Measurements from ENCODE around the gene NPR1.
"Not testable (repeated sequence)": the region's sequence is repeated elsewhere in the genome, so short reads cannot be mapped to it uniquely, and the experiment has no call there.

The NPR1 gene

DNA sequence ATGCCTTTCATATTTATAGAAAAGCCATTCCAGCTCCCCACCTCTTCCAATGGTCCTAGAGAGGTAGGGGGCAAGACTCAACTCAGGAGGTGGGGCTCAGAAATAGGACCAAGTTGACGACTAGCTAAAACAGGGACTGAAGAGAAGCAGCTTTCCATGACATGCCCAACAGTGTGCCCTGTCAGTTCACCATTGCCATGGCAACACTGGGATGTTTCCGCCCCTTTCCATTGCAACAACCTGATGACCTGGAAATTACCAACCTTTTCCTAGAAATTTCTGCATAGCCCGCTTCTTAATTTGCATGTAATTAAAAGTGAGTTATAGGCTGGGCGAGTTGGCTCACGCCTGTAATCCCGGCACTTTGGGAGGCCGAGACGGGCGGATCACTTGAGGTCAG lies 27.0 kb downstream of the NPR1 start:
- Histone ChIP-seq H3K9me3 (replicated peaks; ENCODE audit: insufficient read depth, low read length) (no peaks in the 10 kb centered on the region), H3K27me3 (replicated peaks; ENCODE audit: insufficient read depth, low read length) (no peaks in the 10 kb centered on the region), H4K20me1 (ENCODE audit: insufficient read depth, low read length) (no peaks in the 10 kb centered on the region), H3K4me1 (ENCODE audit: low read length) (no peaks in the 10 kb centered on the region), H3K36me3 (replicated peaks; ENCODE audit: insufficient read depth, low read length) (no peaks in the 10 kb centered on the region), H3K27ac (ENCODE audit: low read length) (no peak overlapping the region), H3K9ac (ENCODE audit: low read length) (no peak overlapping the region), H3K4me2 (ENCODE audit: low read depth, low read length) (no peak overlapping the region), H2AFZ (ENCODE audit: low read length) (no peak overlapping the region), H3F3A (ENCODE audit: insufficient read depth, low read length) (no peaks in the 10 kb centered on the region), H3K9me2 (replicated peaks; ENCODE audit: insufficient read depth, low read length) (no peaks in the 10 kb centered on the region), H3K4me3 (ENCODE audit: low read length) (no peak overlapping the region), H3K79me2 (ENCODE audit: low read length) (no peaks in the 10 kb centered on the region)
- DNase-seq: no peak
- TF ChIP-seq CTCF (IDR thresholded peaks at IDR 0.05; ENCODE audit: low read length) (no peak), EZH2phosphoT487 (IDR thresholded peaks at IDR 0.05; ENCODE audit: low read length) (no peak), EZH2 (optimal IDR thresholded peaks at IDR 0.05; ENCODE audit: low read depth, low read length) (no peak)

DNA sequence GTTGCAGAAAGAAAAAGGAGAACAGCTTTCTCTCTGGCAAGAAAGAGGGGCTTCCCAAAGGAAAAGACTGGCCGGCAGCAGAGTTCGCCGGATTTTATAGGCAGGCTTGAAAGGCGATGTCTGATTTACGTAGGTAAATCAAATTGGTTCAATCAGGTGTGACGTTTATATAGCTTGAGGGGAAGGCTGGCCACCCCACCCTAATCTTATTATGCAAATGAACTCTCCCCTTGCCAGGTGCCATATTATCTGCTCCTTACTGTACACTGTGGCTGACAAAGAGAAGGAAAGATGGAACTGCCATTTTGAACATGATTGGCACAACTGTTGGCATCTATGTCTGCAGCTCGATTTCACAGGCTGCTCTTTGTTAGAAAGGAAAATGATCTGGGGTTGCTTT lies 32.5 kb downstream of the NPR1 start:
- Histone ChIP-seq H3K9me2 (replicated peaks; ENCODE audit: insufficient read depth, low read length) (no peaks in the 10 kb centered on the region), H3K4me1 (ENCODE audit: low read length) (no peaks in the 10 kb centered on the region), H3K36me3 (replicated peaks; ENCODE audit: insufficient read depth, low read length) (no peaks in the 10 kb centered on the region), H3K9me3 (replicated peaks; ENCODE audit: insufficient read depth, low read length) (no peaks in the 10 kb centered on the region), H3K79me2 (ENCODE audit: low read length) (no peaks in the 10 kb centered on the region), H3K4me3 (ENCODE audit: low read length) (no peak overlapping the region), H3K4me2 (ENCODE audit: low read depth, low read length) (no peak overlapping the region), H3K9ac (ENCODE audit: low read length) (no peak overlapping the region), H3F3A (ENCODE audit: insufficient read depth, low read length) (no peaks in the 10 kb centered on the region), H3K27me3 (replicated peaks; ENCODE audit: insufficient read depth, low read length) (no peaks in the 10 kb centered on the region), H3K27ac (ENCODE audit: low read length) (no peak overlapping the region), H2AFZ (ENCODE audit: low read length) (no peak overlapping the region), H4K20me1 (ENCODE audit: insufficient read depth, low read length) (no peaks in the 10 kb centered on the region)
- TF ChIP-seq CTCF (IDR thresholded peaks at IDR 0.05; ENCODE audit: low read length): no peak
- TF ChIP-seq EZH2phosphoT487 (IDR thresholded peaks at IDR 0.05; ENCODE audit: low read length): no peak
- no peak for TF ChIP-seq EZH2 (optimal IDR thresholded peaks at IDR 0.05; ENCODE audit: low read depth, low read length)
- no peak for DNase-seq

GRCh38 chr1:153716211-153716610 lies 37.7 kb downstream of the NPR1 start:
- H3K79me2 ChIP-seq (ENCODE audit: low read length); H3K9ac ChIP-seq (ENCODE audit: low read length); DNase-seq; H3K9me2 ChIP-seq (replicated peaks; ENCODE audit: insufficient read depth, low read length); H3K27ac ChIP-seq (ENCODE audit: low read length); H4K20me1 ChIP-seq (ENCODE audit: insufficient read depth, low read length); H3K27me3 ChIP-seq (replicated peaks; ENCODE audit: insufficient read depth, low read length); H3K4me2 ChIP-seq (ENCODE audit: low read depth, low read length); H3K4me3 ChIP-seq (ENCODE audit: low read length); H3K4me1 ChIP-seq (ENCODE audit: low read length); H3K9me3 ChIP-seq (replicated peaks; ENCODE audit: insufficient read depth, low read length); H2AFZ ChIP-seq (ENCODE audit: low read length); H3K36me3 ChIP-seq (replicated peaks; ENCODE audit: insufficient read depth, low read length); H3F3A ChIP-seq (ENCODE audit: insufficient read depth, low read length): not testable (repeated sequence)

- no peak overlapping the region for H3K9ac ChIP-seq (ENCODE audit: low read length)
- H2AFZ ChIP-seq (ENCODE audit: low read length): no peak overlapping the region
- H3K4me1 ChIP-seq (ENCODE audit: low read length): no peaks in the 10 kb centered on the region
- no peak overlapping the region for H3K4me3 ChIP-seq (ENCODE audit: low read length)
- no peak overlapping the region for H3K27ac ChIP-seq (ENCODE audit: low read length)
- no peak for DNase-seq
- H3K9me2 ChIP-seq (replicated peaks; ENCODE audit: insufficient read depth, low read length): no peaks in the 10 kb centered on the region
- TF ChIP-seq CTCF (IDR thresholded peaks at IDR 0.05; ENCODE audit: low read length) (no peak), EZH2 (optimal IDR thresholded peaks at IDR 0.05; ENCODE audit: low read depth, low read length) (no peak), EZH2phosphoT487 (IDR thresholded peaks at IDR 0.05; ENCODE audit: low read length) (no peak)
- no peaks in the 10 kb centered on the region for H3K79me2 ChIP-seq (ENCODE audit: low read length)
- no peaks in the 10 kb centered on the region for H3K9me3 ChIP-seq (replicated peaks; ENCODE audit: insufficient read depth, low read length)
- H3F3A ChIP-seq (ENCODE audit: insufficient read depth, low read length): no peaks in the 10 kb centered on the region
- no peaks in the 10 kb centered on the region for H4K20me1 ChIP-seq (ENCODE audit: insufficient read depth, low read length)
- no peak overlapping the region for H3K4me2 ChIP-seq (ENCODE audit: low read depth, low read length)
- H3K36me3 ChIP-seq (replicated peaks; ENCODE audit: insufficient read depth, low read length): no peaks in the 10 kb centered on the region
- H3K27me3 ChIP-seq (replicated peaks; ENCODE audit: insufficient read depth, low read length): no peaks in the 10 kb centered on the region
Observed at GRCh38 chr1:153717330-153717729, 38.8 kb downstream of the NPR1 start.

Data from MM.1S (cell line).